GM18909 (cell line): ENCODE measurements around the gene ERI3.

Experiments used
- ATAC-seq: cut with Tn5 transposase; IDR thresholded peaks from one replicate; pipeline ENCODE4 v1.9.1; 2021; ENCODE audit warnings: mild to moderate bottlenecking; ENCODE audit not compliant: unreplicated experiment, poor library complexity

ERI3 gene

DNA sequence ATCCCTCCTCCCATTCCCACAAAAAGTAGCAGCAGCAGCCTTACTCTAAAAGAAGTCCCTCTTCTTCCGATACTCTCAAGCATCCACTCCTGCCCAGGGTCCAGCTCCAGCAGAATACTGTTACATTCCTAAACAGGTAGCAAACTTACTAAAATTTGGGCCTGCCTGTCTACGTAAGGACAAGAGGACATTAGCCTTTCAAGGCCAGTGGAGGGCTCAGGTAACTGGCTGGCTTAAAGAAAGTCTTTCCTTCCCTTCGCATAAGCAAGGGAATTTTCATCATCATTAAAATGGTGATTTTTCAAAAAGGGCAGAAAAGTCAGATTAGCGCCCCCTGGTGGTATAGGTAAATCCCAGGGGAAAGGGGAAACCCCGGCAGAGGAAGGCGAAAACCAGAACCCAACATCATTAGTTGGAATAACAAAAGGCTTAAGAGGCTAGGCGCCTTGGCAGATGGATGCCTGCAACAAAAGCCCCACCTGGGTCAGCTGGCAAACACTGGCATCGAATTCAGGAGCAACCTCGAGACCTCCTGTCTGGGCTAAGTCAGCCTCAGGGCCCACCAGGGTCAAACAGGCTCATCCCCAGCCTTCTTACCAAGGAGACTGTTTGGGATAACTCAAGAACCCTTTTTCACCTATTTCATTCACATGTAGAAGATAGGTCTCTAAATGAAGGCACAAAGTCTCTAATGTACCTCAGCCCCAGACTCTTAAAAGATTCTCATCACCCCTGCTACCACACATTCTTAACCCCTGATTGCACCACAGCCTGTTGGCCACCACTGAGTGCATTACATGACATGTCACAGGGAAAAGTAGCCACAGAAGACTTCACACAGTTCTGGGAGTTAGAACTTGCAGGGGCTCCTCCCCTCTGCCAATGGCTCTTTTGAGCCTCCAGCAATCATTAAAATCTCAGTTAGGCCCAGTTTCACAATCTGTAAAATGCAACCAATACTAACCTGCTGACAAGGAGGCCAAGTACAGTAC is 36.7 kb downstream of the ERI3 start:
- no peak for ATAC-seq

DNA sequence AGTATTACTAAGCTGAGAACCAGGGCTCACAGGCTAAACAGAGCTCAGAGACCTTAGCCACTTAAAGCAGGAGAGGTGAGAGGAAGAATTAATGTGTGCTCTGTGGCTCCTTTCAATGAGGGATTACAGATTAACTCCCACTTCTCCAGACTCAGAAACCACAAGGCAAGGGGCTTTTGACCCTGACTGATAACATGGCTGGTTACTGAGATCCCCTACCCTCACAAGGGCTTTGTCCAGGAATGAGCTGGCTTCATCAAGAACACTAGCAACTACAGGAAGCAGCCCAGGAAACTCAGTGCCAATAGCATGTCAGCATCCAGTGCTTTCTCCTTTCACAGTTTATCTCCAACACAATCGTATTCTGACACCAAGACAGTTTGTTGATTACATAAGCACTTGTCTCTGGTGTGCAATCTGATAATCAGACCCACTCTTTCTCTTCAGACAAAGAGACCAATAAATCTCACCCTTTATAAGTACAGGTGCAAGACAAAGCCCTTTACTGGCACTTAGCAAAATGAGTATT is 38.8 kb downstream of the ERI3 start:
- ATAC-seq = no peak

DNA sequence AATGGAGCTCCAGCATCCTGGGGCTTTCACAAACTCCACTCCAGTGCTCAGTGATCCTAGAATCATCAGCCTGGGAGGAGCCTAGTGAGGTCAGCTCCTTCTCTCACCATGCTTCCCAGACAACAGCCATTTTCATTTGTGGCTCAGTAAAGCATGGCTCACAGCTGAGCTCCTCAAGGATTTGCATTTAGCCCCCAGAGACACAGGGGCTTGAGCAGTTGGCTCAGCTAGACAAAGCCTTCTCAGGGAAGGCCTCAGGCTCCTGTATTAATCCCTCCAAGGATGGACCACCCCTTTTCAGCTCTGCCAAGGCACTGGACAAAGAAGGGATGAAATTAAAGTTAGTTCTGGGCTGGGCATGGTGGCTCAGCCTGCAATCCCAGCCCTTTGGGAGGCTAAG is 39.5 kb downstream of the ERI3 start:
- ATAC-seq = no peak

DNA sequence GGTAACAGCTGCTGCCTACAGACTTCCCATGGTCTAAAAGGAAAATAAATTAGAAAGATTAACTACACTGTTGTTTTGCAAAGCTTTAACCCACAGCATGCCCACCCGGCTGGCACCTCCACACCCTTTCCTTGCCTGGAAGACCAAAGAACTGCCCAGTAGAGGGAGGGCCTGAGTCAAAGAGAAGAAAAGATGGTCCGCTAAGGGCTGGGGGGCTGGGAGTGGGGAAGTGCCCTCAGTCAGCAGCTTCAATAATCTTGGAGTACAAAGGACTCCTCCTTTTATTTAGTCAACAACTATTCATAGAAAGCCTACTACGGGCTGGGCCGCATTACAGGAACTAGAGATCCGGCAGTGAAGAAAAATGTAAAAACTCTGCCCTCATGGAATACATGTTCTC is 40.6 kb downstream of the ERI3 start:
- ATAC-seq = no peak

DNA sequence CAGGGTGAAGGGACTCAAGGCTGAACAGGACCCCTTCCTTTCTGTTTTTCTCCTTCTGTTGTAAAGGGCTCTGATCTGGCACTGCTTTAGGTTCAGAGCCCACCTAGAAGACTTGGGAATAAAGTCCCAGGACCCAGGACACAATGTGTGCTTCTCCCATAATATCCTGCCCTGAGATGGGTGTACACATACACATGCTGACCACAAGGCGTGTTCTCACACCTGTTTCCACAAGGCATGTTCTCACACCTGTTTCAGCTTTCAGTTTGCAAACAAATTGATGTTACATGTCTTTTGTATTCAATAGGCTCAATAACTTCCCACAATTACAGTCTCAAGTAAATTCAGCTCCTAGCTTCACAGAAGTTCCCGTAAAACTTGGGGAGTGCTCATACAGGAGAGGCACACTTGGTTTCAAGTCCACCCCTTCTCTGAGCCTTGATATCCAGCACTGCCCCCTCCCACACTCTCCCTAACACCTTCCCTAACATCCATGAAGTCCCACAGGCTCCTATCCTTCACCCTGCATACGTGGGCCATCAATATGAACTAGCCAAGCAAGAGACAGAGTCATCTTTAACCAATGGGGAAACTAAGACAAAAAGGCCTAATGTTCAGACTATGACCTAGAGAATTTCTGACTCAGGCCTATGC is 41.7 kb downstream of the ERI3 start:
- ATAC-seq = no peak

DNA sequence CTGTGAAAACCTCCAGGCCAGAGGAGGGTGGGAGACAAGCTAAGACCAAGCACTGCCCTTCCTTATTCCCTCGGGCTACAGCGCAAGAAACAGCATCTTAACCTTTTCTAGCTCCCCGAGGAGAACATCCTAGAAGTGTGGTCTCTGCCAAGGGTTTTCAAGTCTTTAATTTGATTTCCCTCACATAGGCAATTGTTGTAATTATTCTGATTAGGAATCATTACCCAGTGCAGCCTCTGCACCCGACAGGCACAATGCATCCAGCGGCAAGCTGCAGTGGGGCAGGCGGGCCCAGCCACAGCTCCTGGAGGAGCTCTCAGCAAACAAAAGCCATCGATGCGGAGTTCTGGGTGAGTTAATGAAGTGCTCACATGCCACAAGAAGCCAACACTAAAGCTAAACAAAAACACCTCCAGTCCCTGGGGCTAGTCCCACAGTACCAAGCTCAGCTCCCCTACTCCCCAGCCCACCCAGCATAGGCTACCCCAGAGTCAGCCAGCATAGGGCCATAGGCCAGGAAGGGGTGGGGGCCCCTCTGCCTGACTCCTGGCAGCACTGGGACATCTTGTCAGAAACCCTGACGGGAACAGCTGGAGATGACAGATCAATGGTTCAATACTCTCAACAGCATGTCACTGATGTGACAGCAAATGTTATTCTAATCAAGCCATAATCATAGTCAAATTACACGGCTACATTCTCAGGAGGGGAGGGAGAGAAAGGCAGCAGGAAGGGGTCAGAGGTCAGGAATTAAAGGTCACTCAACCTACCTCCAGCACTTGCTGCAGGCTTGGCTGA is 42.5 kb downstream of the ERI3 start:
- no peak for ATAC-seq

DNA sequence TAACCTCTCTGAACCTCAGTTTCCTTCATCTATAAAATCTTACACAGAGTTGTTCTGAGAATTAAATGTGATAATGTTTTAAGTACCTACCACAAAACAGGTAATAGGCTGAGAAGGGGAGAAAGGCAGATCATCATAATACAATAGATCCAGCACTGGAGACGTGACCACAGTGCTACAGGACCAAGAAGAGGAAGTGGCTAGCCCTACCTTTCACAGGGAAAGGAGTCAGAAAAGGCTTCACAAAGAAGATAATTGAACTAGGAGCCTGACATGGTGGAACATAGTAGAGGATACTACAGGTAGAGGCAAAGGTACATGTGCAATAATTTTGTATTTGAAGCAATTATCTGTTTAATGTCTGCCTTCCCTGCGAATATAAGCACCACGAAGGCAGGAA is 45.1 kb downstream of the ERI3 start:
- no peak for ATAC-seq

- ATAC-seq = no peak
Observed at GRCh38 chr1:44305962-44306422, 49.1 kb downstream of the ERI3 start.

GRCh38 chr1:44303532-44303931 is 51.5 kb downstream of the ERI3 start:
- no peak for ATAC-seq

GRCh38 chr1:44302541-44302940 is 52.5 kb downstream of the ERI3 start:
- no peak for ATAC-seq

- ATAC-seq = no peak
Observed at GRCh38 chr1:44301442-44301841, 53.6 kb downstream of the ERI3 start.

DNA sequence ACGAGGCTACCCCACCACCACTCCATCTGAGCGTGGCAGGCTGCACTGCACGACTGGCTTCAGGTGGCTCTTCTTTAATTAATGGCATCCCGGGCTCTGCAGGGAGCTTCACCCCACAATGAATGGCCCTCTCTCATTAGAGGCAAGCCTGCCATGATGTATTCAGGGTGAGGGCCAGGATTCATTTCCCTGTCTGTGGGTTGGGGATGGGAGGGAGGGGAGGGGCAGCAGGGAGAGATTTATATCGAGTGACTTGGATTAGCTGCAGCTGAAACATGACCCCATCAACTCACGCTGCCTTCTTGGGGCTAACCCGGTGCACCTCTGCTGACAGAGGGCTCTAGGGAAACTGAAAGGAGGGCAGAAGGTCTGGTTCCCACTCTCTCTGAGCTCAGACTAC is 54.2 kb downstream of the ERI3 start:
- ATAC-seq = no peak

DNA sequence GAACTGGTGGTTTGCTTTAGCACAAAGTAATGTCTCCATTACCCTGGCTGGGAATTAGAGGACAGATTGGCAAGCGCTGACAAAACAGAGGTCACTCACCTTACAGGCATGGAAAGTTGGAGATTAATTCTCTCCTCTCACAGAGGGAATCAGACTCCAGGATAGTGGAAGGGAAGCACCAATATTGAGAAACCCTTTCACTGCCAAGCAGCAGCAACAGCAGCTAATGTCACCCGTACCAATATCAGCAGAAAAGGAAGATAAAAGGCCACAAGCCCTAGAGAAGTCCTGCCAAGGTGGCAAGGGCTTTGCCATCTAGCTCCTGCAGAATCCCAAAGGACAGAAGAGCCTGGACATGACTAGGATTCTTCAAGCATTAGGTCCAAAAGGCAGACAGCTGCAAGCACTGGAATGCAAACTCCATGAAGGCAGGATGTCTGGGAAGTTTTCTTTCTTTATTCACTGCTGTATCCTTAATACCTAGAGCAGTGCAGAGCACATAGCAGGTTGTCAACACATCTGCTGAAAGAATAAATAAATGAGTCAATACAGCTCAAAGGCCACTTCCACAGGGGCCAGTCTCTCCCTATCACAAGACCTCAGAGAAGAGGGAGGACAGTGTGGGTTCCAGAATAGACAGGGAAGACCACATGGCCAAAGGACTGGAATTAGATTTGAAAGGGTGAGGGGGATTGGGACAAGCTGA is 57.2 kb downstream of the ERI3 start:
- ATAC-seq = no peak

GRCh38 chr1:44296806-44297205 is 58.3 kb downstream of the ERI3 start:
- no peak for ATAC-seq

DNA sequence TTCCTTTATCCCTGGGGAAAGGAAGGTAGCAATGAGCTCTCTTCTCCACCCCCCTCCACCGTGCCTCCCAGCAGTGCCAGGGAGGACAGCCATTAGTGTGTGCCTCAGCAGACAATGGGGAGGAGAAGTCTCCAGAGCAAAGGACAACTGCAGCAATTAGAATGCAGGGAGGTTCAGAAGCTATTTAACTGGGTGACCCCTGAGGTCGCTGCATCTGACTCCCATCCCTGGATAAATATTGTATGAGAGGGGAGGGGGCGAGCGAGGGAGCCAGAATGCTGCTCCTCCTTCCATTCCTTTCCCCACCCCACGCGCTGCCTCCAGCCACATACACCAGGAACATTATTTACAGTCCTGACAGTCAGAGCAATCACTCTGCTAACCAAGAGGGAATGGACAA is 59.0 kb downstream of the ERI3 start:
- ATAC-seq = no peak

GRCh38 chr1:44294588-44295007 is 60.5 kb downstream of the ERI3 start:
- no peak for ATAC-seq

DNA sequence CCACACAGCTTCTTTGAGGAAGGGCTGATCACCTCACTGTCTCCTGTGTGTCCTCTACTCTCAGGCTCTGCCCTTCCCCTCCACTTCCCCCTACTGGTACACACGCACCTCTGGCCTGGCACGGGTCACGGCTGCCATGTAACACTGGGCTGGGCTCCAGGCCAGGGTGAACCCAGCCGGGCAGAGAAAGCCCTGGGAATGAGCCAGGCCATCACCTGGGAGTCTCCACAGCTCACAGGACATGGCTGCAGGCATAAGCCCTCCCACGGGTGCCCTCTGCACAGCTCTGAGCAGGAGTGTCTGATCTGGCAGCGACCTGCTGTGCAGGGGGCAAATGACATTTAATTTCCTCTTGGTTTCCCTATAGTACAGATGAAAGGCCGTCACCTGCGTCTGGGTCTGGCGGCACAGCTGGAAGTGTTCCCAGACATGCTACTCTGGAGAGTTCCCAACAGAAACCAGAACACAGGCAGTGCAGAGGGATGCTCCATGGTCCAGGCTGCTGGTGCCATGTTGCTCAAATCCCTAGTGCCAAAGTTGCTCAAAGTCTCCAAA is 61.2 kb downstream of the ERI3 start:
- ATAC-seq = no peak

DNA sequence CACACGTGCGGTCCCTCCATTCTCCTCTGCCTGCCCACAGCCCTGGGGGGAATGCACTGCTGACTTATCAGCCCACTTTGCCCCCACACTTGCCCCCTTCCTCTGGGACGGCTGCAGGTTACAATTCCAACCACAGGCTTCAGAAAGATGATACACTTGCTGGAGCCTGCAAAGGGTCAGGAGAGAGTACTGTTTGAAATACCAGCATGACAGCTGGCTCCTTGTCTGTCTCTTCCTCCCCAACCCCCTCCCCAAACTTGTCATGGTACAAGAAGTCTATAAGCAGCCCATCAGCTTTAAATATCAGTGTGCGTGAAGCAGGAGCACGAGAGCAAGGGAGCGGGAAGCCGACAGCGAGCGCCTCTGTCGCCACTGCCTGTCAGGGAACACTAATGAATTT is 62.4 kb downstream of the ERI3 start:
- no peak for ATAC-seq

DNA sequence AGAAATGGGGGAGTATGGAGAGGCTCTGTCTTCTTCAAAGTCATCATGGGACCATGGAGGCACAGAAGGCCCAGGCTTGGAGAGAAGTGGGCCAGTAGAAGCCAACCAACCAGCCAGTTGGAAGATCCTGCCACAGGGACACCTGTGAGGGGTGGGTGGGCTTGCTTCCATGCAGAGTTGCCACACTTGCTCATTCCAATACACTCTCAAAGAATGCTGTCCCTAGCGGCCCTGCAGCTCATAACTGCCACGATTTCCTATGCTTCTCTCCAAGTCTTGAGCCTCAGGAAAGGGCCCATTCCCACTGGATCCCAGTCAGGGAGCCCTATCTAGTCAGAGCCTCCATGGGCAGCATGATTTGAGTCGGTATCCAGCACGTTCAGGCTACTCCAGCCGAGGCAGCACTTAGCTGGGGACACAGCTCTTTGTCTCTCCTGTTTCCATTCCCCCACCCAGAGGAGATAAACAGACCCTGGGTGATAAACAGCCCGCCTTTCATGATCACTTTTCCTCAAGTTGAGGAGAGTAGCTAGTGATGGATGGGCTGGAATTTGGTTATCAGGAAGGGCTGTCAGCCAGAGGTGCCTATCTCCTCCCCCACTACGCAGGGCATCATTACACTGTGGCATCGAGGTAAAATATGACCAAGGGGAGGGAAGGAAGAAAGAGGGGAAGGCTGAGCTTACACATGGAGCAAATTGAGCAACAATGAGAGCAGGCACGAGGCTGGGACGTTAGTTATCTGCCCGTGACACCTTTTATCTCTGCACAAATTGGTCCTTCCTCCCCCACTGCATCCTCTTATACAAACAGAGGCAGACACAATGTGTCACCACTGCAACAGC is 64.6 kb downstream of the ERI3 start:
- no peak for ATAC-seq
